Esophagus muscularis mucosa (tissue), 4 donors: ENCODE results near the gene UBTFL1.

Experiments
- CTCF ChIP-seq, 3 experiments: fragments of 200-600 bp in 2 of 3; fragments of 450-650 bp in 1 of 3; sonication (generic) in 2 of 3; IDR thresholded peaks; one replicate each; pipeline ENCODE4 v1.5.1; 2017 to 2019; ENCODE audit warnings: antibody characterized with exemption in 3 of 3, mild to moderate bottlenecking in 2 of 3, moderate library complexity in 1 of 3
- EP300 ChIP-seq: sonication (generic); formaldehyde crosslinking; IDR thresholded peaks from one replicate; pipeline ENCODE4 v1.6.1; 2017; ENCODE audit warnings: antibody characterized with exemption
- POLR2A ChIP-seq: fragments of 450-650 bp; IDR thresholded peaks from one replicate; pipeline ENCODE4 v1.6.1; 2017; ENCODE audit warnings: antibody characterized with exemption, moderate library complexity, mild to moderate bottlenecking, low read depth
- POLR2AphosphoS5 ChIP-seq, 2 donors: sonication (generic); formaldehyde crosslinking; IDR thresholded peaks; one replicate each; pipeline ENCODE4 v1.6.1; 2017; ENCODE audit warnings: antibody characterized with exemption in 2 of 2

GRCh38 chr11:90134478-90135003 is 48.8 kb downstream of the UBTFL1 start, which contains the start of gene NAALAD2:
- no peak for TF ChIP-seq EP300
- TF ChIP-seq CTCF (IDR thresholded peaks at IDR 0.05): no peak
- TF ChIP-seq POLR2A: no peak
- no peak for TF ChIP-seq POLR2AphosphoS5 (IDR thresholded peaks at IDR 0.05)
